Type B pancreatic cell (in vitro differentiated cells): ENCODE results near the gene NPTN. TPM values are rescaled to one million over a fixed set of nuclear protein-coding genes. Genes with fewer than 3 reads are reported as not detected.
"Not testable (repeated sequence)": the region's sequence is repeated elsewhere in the genome, so short reads cannot be mapped to it uniquely, and the experiment has no call there.

Experiments
- DNase-seq: peaks from one replicate; pipeline ENCODE4 v3.0.0; 2021; ENCODE audit warnings: mixed read lengths; ENCODE audit not compliant: unreplicated experiment; ENCODE audit errors: extremely low spot score
- H3K27ac Mint-ChIP-seq: 2 replicates; pipeline ENCODE4 v1.8.0; 2021; ENCODE audit warnings: mild to moderate bottlenecking, mixed read lengths
- H3K27me3 Mint-ChIP-seq: 2 replicates; pipeline ENCODE4 v1.8.0; 2021; ENCODE audit warnings: mixed read lengths
- H3K36me3 Mint-ChIP-seq: 2 replicates; pipeline ENCODE4 v1.8.0; 2021; ENCODE audit warnings: mixed read lengths
- H3K4me1 Mint-ChIP-seq: one replicate; pipeline ENCODE4 v1.8.0; 2021; ENCODE audit warnings: mixed read lengths; ENCODE audit not compliant: unreplicated experiment
- H3K4me3 Mint-ChIP-seq: 2 replicates; pipeline ENCODE4 v1.8.0; 2021; ENCODE audit warnings: mild to moderate bottlenecking, mixed read lengths
- H3K9me3 Mint-ChIP-seq: 2 replicates; pipeline ENCODE4 v1.8.0; 2021; ENCODE audit warnings: mixed read lengths
- total RNA-seq: library from RNA; stranded (reverse); gene quantifications from 2 replicates; pipeline ENCODE4 v1.2.1, GENCODE V29; 2021; ENCODE audit warnings: low replicate concordance
- TF ChIP-seq, protein P1 (sequence below): fragments of 200-600 bp; sonication (generic); conservative IDR thresholded peaks from 2 replicates; pipeline ENCODE4 v1.5.0; 2021; ENCODE audit warnings: antibody characterized with exemption, mild to moderate bottlenecking

NPTN gene
- total RNA-seq, 1 donor from 2014 or later: 89.6 TPM

DNA sequence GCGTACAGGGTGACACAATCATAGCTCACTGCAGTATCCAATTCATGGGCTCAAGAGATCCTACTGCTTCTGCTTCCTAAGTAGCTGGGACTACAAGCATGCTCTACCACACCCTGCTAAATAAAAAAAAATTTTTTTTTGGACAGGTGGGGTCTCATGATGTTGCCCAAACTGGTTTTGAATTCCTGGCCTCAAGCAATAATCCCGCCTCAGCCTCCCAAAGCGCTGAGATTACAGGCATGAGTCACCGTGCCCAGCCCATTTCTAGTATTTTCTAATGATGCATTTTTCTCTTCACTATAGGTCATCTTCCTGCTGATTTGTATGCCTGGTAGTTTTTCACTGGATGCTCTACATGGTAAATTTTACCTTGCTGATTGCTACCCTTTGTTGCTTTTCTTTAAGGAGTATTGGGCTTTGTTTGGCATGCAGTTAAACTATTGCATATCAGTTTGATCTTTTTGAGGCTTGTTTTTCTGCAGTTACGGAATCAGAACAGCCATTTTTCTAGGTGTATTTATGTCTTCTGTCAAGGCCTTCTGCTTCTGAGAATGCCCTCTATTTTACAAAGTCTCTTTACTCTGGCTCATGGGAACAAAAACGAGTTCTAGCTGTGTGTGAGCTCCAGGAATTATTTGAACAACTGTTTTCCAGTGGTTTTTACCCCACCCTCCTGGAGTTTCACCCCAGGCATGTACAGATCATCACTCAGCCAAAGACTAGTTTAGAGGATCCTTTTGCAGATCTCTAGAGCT is 14.2 kb upstream of the NPTN start:
- peak overlapping the region; percentile 93 for H3K27ac Mint-ChIP-seq
- TF ChIP-seq, protein P1, sequence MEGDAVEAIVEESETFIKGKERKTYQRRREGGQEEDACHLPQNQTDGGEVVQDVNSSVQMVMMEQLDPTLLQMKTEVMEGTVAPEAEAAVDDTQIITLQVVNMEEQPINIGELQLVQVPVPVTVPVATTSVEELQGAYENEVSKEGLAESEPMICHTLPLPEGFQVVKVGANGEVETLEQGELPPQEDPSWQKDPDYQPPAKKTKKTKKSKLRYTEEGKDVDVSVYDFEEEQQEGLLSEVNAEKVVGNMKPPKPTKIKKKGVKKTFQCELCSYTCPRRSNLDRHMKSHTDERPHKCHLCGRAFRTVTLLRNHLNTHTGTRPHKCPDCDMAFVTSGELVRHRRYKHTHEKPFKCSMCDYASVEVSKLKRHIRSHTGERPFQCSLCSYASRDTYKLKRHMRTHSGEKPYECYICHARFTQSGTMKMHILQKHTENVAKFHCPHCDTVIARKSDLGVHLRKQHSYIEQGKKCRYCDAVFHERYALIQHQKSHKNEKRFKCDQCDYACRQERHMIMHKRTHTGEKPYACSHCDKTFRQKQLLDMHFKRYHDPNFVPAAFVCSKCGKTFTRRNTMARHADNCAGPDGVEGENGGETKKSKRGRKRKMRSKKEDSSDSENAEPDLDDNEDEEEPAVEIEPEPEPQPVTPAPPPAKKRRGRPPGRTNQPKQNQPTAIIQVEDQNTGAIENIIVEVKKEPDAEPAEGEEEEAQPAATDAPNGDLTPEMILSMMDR: no peak
- H3K36me3 Mint-ChIP-seq: no peaks in the 10 kb centered on the region
- no peak overlapping the region for H3K4me3 Mint-ChIP-seq
- no peaks in the 10 kb centered on the region for H3K27me3 Mint-ChIP-seq
- peaks cover 12% of the 10 kb centered on the region for H3K4me1 Mint-ChIP-seq
- peaks cover 8% of the 10 kb centered on the region for H3K9me3 Mint-ChIP-seq
- no peak for DNase-seq

GRCh38 chr15:73639464-73639863 is 6.3 kb upstream of the NPTN start:
- H3K4me1 Mint-ChIP-seq, H3K9me3 Mint-ChIP-seq, H3K27me3 Mint-ChIP-seq, H3K27ac Mint-ChIP-seq, DNase-seq, H3K36me3 Mint-ChIP-seq, H3K4me3 Mint-ChIP-seq: not testable (repeated sequence)

DNA sequence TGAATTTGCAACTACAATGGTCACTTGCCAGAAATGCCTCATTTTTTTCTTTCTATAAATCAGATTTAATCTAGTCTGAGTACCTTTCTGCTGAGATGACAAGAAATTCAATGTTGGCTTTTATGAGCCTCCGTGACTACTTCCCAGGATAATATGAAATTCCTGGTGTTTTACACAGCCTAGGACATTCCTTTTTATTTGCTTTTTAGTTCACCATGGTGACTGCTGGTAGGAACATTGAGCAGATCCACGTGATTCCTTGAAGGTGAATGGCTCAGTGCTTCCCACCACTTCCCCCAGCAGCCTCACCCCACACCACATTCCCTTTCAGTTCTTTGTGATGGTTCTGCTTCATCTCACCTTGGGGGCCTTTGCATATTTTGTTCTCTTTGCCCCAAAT is 4.3 kb upstream of the NPTN start:
- peaks cover 5% of the 10 kb centered on the region for H3K9me3 Mint-ChIP-seq
- no peak overlapping the region for H3K4me3 Mint-ChIP-seq
- H3K36me3 Mint-ChIP-seq: no peaks in the 10 kb centered on the region
- H3K27me3 Mint-ChIP-seq: peaks cover 3% of the 10 kb centered on the region
- peaks cover 8% of the 10 kb centered on the region for H3K4me1 Mint-ChIP-seq
- TF ChIP-seq, protein P1: no peak
- no peak overlapping the region for H3K27ac Mint-ChIP-seq
- no peak for DNase-seq

DNA sequence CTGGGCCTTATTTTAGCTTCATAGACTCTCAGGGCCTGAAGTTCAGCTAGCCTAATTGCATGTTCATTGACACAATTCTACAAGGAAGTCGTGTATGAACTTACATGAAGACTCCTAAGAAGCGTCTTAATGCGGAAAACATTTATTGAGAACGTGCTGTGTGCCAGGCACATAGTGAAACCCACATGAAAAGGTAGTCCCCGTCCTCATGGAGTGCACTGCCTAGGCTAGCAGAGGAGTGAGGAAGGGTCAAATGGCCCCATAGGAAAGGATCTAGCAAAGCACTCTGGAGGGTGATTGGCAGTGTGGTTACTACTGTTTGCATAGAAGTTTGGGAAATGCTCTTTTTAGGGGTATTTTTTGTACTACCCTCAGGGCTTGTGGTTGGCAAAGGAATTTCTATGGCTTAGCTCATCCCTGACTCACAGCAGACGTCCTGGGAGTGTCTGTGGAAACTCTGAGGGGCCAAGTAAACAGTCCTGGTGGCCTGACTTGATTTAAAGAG is 854 bp upstream of the NPTN start:
- H3K4me1 Mint-ChIP-seq: peaks cover 33% of the 10 kb centered on the region
- peaks cover 3% of the 10 kb centered on the region for H3K27me3 Mint-ChIP-seq
- H3K4me3 Mint-ChIP-seq: peak overlapping the region; percentile 96
- TF ChIP-seq, protein P1: no peak
- no peaks in the 10 kb centered on the region for H3K9me3 Mint-ChIP-seq
- H3K36me3 Mint-ChIP-seq: no peaks in the 10 kb centered on the region
- DNase-seq: no peak
- H3K27ac Mint-ChIP-seq: peak overlapping the region; percentile 73

- DNase-seq: peak; percentile 76
- H3K36me3 Mint-ChIP-seq: no peaks in the 10 kb centered on the region
- TF ChIP-seq, protein P1: no peak
- peak overlapping the region; percentile 96 for H3K4me3 Mint-ChIP-seq
- peaks cover 41% of the 10 kb centered on the region for H3K4me1 Mint-ChIP-seq
- no peaks in the 10 kb centered on the region for H3K9me3 Mint-ChIP-seq
- peaks cover 3% of the 10 kb centered on the region for H3K27me3 Mint-ChIP-seq
- H3K27ac Mint-ChIP-seq: peak overlapping the region; percentile 39
Measured at GRCh38 chr15:73632670-73633058, 525 bp downstream of the NPTN start.

DNA sequence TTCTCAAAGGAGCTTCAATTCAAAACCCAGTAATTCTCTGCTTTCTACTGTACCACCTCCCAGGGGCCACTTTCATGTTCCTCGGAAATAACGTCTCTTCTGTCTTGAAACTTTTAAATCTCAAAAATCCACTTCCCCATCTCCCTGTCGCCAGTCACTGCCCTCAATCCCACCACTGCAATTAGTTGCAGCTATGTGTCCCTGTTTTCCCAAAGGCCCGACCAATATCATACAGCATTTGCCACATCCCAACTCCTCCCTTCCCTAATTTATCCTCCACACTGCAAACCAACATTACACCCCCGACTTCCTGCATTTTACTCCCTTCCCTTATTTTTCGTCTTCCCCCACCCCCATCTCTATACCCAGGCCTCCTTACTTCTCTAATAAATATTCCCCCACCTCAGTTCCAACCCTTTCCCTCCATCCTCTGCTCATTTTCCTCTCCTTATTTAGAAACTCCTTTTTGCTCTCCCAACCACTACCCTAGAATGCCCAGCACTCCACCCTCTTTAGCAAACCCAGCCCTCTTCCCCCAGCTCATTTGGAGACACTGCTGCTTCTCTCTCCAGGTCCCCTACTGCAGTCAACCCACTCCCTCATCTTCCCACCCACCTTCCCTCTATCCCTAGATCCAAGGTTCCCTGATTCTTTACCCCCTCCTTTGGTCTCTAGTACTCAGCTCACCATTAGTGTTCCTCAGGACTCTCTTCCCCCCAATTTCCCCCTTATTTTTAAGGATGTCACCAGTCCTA is 1.1 kb downstream of the NPTN start:
- H3K9me3 Mint-ChIP-seq: no peaks in the 10 kb centered on the region
- H3K36me3 Mint-ChIP-seq: no peaks in the 10 kb centered on the region
- H3K27ac Mint-ChIP-seq: peak overlapping the region; percentile 39
- H3K4me1 Mint-ChIP-seq: peaks cover 41% of the 10 kb centered on the region
- H3K4me3 Mint-ChIP-seq: peak overlapping the region; percentile 96
- no peak for DNase-seq
- TF ChIP-seq, protein P1: no peak
- peaks cover 3% of the 10 kb centered on the region for H3K27me3 Mint-ChIP-seq
